ENCODE measurements around the gene COQ10A.

DNA sequence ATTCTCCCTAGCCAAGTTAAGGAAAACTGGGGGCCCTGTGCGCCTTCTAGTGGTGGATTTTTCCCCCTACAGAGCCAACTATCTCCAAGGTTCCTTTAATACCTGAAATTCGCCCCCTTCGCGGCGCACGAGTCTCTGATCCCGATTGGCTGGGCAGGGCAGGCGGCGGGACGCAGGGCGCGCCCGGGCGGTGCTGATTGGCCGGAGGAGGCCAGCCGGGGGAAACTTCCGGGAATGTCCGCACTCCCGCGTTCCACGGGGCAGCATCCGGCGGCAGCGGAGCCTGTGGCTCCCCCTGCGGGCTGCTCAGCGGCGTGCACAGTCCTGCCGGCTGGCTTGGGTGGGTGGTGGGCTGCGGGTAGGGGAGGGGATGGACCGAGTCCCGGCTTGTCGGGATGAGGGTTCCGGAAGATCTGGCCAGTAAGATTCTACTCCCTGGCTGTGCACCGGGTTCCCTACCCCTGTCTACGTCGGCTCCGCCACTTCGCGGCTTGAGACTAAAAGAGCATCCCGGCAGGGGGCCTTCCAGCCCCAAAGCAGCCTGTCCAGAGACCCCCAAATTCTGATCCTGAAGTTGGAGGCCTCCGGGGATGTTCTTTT lies 42.5 kb upstream of the COQ10A start, which contains the start of gene NABP2:
- TF ChIP-seq, protein P1, sequence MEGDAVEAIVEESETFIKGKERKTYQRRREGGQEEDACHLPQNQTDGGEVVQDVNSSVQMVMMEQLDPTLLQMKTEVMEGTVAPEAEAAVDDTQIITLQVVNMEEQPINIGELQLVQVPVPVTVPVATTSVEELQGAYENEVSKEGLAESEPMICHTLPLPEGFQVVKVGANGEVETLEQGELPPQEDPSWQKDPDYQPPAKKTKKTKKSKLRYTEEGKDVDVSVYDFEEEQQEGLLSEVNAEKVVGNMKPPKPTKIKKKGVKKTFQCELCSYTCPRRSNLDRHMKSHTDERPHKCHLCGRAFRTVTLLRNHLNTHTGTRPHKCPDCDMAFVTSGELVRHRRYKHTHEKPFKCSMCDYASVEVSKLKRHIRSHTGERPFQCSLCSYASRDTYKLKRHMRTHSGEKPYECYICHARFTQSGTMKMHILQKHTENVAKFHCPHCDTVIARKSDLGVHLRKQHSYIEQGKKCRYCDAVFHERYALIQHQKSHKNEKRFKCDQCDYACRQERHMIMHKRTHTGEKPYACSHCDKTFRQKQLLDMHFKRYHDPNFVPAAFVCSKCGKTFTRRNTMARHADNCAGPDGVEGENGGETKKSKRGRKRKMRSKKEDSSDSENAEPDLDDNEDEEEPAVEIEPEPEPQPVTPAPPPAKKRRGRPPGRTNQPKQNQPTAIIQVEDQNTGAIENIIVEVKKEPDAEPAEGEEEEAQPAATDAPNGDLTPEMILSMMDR (conservative IDR thresholded peaks at IDR 0.05 in 1 of 2, IDR thresholded peaks at IDR 0.05 in 1 of 2; ENCODE audit: low read depth in 1 of 2, low read length in 2 of 2): peak; percentile 70 to 87
- no peak for TF ChIP-seq EZH2 (IDR thresholded peaks at IDR 0.05; ENCODE audit: low read length, missing control alignments)
